Measurements from ENCODE around the gene OR10H2.

The OR10H2 gene

DNA sequence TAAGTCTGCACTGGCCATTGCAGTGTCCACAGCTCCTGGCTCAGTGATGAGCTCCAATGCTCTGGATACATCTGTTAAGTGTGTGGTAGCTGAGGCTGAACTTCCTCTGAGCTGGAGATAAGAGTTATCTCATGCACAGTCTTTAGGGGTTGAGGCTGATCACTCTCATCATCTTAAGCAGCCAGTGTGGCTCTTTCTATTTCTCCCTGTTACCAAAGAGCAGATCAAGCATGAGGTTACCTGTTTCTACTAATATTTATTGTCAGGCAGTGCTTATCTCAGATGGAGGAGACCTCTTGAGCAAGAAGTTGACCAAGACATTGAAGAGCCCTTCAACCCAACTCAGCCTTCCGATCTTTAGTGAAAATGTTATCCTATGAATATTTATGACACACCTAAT is 6.6 kb upstream of the OR10H2 start:
- TF ChIP-seq EZH2phosphoT487 (IDR thresholded peaks at IDR 0.05; ENCODE audit: low read depth), result no peak
- TF ChIP-seq, protein P1, sequence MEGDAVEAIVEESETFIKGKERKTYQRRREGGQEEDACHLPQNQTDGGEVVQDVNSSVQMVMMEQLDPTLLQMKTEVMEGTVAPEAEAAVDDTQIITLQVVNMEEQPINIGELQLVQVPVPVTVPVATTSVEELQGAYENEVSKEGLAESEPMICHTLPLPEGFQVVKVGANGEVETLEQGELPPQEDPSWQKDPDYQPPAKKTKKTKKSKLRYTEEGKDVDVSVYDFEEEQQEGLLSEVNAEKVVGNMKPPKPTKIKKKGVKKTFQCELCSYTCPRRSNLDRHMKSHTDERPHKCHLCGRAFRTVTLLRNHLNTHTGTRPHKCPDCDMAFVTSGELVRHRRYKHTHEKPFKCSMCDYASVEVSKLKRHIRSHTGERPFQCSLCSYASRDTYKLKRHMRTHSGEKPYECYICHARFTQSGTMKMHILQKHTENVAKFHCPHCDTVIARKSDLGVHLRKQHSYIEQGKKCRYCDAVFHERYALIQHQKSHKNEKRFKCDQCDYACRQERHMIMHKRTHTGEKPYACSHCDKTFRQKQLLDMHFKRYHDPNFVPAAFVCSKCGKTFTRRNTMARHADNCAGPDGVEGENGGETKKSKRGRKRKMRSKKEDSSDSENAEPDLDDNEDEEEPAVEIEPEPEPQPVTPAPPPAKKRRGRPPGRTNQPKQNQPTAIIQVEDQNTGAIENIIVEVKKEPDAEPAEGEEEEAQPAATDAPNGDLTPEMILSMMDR (IDR thresholded peaks at IDR 0.05; ENCODE audit: low read depth, low read length), result no peak
- H2AFZ ChIP-seq (ENCODE audit: low read depth, low read length), result no peak overlapping the region
- peaks cover 3% of the 10 kb centered on the region; the same call in 1 of the 2 replicates for H3K27me3 ChIP-seq (ENCODE audit: low read depth, low read length)
- no peaks in the 10 kb centered on the region for H3K79me2 ChIP-seq (ENCODE audit: low read length)
- no peak overlapping the region for H3K4me3 ChIP-seq (ENCODE audit: low read length)
- no peak overlapping the region for H3K4me2 ChIP-seq (ENCODE audit: low read length)
- no peaks in the 10 kb centered on the region for H3K36me3 ChIP-seq (replicated peaks; ENCODE audit: low read depth, low read length)
- H3K4me1 ChIP-seq (ENCODE audit: low read length), result no peaks in the 10 kb centered on the region
- no peaks in the 10 kb centered on the region; the same call in 1 of the 2 replicates for H4K20me1 ChIP-seq (ENCODE audit: insufficient read depth, low read length)
- H3K27ac ChIP-seq (ENCODE audit: low read length), result no peak overlapping the region
- no peaks in the 10 kb centered on the region for H3K9me3 ChIP-seq (ENCODE audit: insufficient read depth, low read length)
- H3K9ac ChIP-seq (ENCODE audit: low read length), result no peak overlapping the region

- no peaks in the 10 kb centered on the region for H3K79me2 ChIP-seq (ENCODE audit: low read length)
- H3K4me2 ChIP-seq (ENCODE audit: low read length), result no peak overlapping the region
- no peak overlapping the region for H3K9ac ChIP-seq (ENCODE audit: low read length)
- H3K9me3 ChIP-seq (ENCODE audit: insufficient read depth, low read length), result no peaks in the 10 kb centered on the region
- TF ChIP-seq EZH2phosphoT487 (IDR thresholded peaks at IDR 0.05; ENCODE audit: low read depth), result no peak
- TF ChIP-seq, protein P1 (IDR thresholded peaks at IDR 0.05; ENCODE audit: low read depth, low read length), result no peak
- H4K20me1 ChIP-seq (ENCODE audit: insufficient read depth, low read length), result no peaks in the 10 kb centered on the region; the same call in 1 of the 2 replicates
- no peak overlapping the region for H3K4me3 ChIP-seq (ENCODE audit: low read length)
- no peak overlapping the region for H2AFZ ChIP-seq (ENCODE audit: low read depth, low read length)
- no peaks in the 10 kb centered on the region for H3K4me1 ChIP-seq (ENCODE audit: low read length)
- peaks cover 3% of the 10 kb centered on the region; the same call in 1 of the 2 replicates for H3K27me3 ChIP-seq (ENCODE audit: low read depth, low read length)
- no peaks in the 10 kb centered on the region for H3K36me3 ChIP-seq (replicated peaks; ENCODE audit: low read depth, low read length)
- H3K27ac ChIP-seq (ENCODE audit: low read length), result no peak overlapping the region
Observed at GRCh38 chr19:15722956-15723355, 4.9 kb upstream of the OR10H2 start.

- TF ChIP-seq, protein P1 (IDR thresholded peaks at IDR 0.05; ENCODE audit: low read depth, low read length), result no peak
- TF ChIP-seq EZH2phosphoT487 (IDR thresholded peaks at IDR 0.05; ENCODE audit: low read depth), result no peak
- H3K9me3 ChIP-seq (ENCODE audit: insufficient read depth, low read length), result no peaks in the 10 kb centered on the region
Observed at GRCh38 chr19:15730538-15730937, 2.7 kb downstream of the OR10H2 start.

DNA sequence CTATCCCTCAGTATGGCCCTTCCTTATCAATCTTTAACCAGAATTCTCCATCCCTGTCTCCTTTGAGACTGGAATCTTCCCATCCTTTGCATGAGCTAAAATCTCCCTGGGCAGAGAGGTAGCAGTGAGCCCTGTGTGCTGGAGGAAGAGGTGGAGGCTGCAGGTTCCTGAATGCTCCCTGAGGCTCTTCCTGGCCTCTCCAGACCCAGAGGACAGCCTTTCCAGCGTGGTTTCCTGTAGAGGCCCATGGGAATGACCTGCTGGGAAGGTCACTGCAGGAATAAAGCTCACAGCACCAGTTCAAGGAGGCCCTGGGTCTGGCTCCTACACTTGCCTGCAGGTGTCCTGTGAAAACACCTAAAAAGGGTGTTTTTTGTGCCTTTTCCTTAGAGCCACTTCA is 4.6 kb downstream of the OR10H2 start:
- Histone ChIP-seq H3K4me1 (ENCODE audit: low read length) (no peaks in the 10 kb centered on the region), H3K27ac (ENCODE audit: low read length) (no peak overlapping the region), H2AFZ (ENCODE audit: low read depth, low read length) (no peak overlapping the region), H3K4me3 (ENCODE audit: low read length) (no peak overlapping the region), H4K20me1 (ENCODE audit: insufficient read depth, low read length) (no peaks in the 10 kb centered on the region), H3K9me3 (ENCODE audit: insufficient read depth, low read length) (no peaks in the 10 kb centered on the region), H3K79me2 (ENCODE audit: low read length) (no peaks in the 10 kb centered on the region), H3K27me3 (ENCODE audit: low read depth, low read length) (peaks cover 4% of the 10 kb centered on the region; the same call in 1 of the 2 replicates), H3K4me2 (ENCODE audit: low read length) (no peak overlapping the region), H3K9ac (ENCODE audit: low read length) (no peak overlapping the region), H3K36me3 (replicated peaks; ENCODE audit: low read depth, low read length) (no peaks in the 10 kb centered on the region)
- no peak for TF ChIP-seq EZH2phosphoT487 (IDR thresholded peaks at IDR 0.05; ENCODE audit: low read depth)

More at GRCh38 chr19:15730538-15730937, 2.7 kb downstream of the OR10H2 start:
- no peak overlapping the region for H3K9ac ChIP-seq (ENCODE audit: low read length)
- H3K79me2 ChIP-seq (ENCODE audit: low read length), result no peaks in the 10 kb centered on the region
- no peaks in the 10 kb centered on the region for H3K36me3 ChIP-seq (replicated peaks; ENCODE audit: low read depth, low read length)
- no peaks in the 10 kb centered on the region for H3K4me1 ChIP-seq (ENCODE audit: low read length)
- no peak overlapping the region for H3K4me3 ChIP-seq (ENCODE audit: low read length)
- no peak overlapping the region for H2AFZ ChIP-seq (ENCODE audit: low read depth, low read length)
- no peak overlapping the region for H3K4me2 ChIP-seq (ENCODE audit: low read length)
- H3K27ac ChIP-seq (ENCODE audit: low read length), result no peak overlapping the region
- H4K20me1 ChIP-seq (ENCODE audit: insufficient read depth, low read length), result no peaks in the 10 kb centered on the region
- peaks cover 4% of the 10 kb centered on the region; the same call in 1 of the 2 replicates for H3K27me3 ChIP-seq (ENCODE audit: low read depth, low read length)
